Posterior cingulate gyrus (tissue), 11 donors: ENCODE results near the gene AP1S1.
A peak's percentile ranks its signal among the peaks of the same experiment; 100 is the strongest.

Experiments used
- DNase-seq, 10 donors: peaks; one replicate each; pipeline versions ENCODE4 v3.0.0 to v3.0.0-alpha.2; 2020 to 2021; ENCODE audit warnings: mixed read lengths in 3 of 10
- intact Hi-C: fragments of 100-400 bp; cut with DNase I; formaldehyde crosslinking; loops from one replicate; pipeline ENCODE4 v1.15.1; 2023

The AP1S1 gene

DNA sequence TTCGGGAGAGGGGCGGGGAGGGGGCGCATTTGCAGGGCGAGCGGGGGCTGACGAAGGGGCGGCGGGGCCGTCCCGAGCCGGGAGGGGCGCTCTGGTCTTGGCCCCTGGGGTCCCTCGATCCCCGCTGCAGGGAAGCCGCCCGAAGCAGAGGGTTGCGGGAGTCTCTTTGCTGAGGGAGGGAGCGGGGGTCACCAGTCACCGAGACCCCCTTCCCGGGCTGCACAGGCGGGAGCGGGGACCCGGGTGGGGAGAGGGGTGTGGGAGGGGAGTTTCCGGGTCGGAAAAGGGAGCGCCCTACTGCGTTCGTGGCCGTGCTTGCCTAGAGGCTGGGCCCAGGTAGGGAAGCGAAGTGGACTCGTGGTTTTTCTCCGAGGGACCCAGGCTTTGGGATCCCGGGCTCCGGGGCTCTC, 422 bp downstream of the AP1S1 start:
- DNase-seq, result peak in 1 of 10 donors; percentile 85
- intact Hi-C loops, result no loop called here

- DNase-seq, result no peak
- intact Hi-C loops, result no loop called here
Observed at GRCh38 chr7:101155303-101155702, 1.0 kb downstream of the AP1S1 start.

DNA sequence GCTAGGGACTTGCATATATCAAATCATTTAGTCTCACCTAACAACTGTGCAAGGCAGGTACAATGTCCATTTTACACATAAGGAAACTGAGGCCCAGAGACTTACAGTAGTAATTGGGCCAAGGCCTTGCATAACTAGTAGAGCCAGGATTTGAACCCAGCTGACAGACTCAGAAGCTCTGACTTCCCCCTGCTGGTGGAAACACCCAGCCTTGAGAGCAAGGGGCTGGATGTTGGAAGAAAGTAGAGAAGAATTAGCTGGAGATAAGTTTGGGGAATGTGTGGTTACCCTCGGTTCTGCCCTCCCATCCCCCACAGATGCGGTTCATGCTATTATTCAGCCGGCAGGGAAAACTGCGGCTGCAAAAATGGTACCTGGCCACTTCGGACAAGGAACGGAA, 2.0 kb downstream of the AP1S1 start:
- intact Hi-C loops, result no loop called here
- DNase-seq, result no peak

DNA sequence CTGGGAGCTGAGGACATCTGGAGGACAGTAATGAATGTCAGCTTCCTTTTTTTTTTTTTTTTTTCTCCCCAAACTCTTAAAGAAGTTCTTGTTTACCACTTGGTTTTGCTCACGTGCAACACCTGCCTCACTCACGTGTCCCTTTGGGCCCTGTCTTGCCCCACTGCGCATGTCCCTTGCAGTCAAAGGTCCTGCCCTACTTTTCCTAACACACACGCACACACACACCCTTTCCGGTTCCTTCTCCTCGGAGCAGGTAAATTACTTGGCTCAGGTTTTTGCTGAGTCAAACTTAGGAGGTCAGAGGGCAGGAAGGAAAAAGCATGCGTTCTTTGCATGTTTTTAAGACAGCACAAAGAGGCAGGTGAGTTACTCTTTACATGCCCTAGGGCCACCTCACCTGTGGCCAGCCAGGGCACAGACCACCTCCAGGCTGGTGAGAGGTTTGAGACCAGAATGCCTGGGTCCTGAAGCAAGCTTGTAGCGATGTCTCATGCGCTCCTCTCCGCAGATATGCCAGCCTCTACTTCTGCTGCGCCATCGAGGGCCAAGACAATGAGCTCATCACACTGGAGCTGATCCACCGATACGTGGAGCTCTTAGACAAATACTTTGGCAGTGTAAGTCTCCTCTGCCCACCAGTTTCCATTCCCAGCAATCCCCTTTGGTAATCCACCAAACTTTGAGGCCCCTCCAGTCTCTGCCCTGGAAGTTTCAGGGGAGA, 2.8 kb downstream of the AP1S1 start:
- peak in 2 of 10 donors; percentile 36 to 90 for DNase-seq

DNA sequence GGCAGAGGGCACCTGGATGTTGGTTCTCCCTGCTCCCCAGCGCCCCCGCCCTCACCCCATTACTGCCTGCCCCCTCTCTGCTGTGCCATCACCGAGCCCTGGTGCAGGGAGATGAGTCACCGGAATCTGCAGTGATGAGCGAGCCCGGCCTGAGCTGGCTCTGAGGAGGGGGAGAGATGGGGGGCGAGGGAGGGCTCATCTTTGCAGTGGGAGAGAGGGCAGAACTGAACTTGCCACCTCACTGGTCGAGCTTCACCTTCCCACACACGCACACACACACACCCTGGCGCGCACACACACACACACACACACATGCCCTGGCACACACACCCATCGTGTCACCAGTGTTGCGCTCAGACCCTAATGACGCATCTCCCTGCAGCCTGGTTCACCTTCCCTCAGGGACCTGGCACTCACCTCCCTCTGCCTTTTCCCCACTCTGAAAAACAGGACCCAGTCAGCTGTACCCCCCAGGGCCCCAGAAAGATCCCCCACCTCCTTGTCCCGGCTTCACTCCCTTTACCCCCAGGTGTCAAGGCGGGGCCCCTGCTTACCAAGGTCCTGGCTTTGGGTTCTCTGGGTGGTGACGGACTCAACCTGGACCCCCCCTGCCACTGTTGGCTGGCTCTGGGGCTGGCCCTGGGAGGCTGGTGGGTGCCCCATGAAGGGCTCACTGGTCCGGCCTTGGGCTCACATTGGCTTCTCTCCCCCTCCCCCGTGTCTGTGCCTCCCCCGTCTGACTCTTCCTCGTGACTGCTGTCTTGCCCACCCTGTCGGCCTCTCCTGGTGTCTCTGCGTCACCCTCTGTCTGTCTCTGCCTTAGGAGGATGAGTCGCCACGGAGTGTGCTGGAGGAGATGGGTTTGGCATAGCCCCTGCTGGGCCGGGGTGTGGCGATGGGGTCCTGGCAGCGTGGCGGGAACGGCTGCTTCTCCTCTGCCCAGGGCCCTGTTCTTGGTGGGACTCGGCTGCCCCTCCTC, 5.7 kb downstream of the AP1S1 start:
- DNase-seq, result peak in 3 of 10 donors; percentile 40 to 91 (median 62)
- intact Hi-C loops, result no loop called here

More for the DNA sequence above, 2.8 kb downstream of the AP1S1 start:
- intact Hi-C loops, result no loop called here

DNA sequence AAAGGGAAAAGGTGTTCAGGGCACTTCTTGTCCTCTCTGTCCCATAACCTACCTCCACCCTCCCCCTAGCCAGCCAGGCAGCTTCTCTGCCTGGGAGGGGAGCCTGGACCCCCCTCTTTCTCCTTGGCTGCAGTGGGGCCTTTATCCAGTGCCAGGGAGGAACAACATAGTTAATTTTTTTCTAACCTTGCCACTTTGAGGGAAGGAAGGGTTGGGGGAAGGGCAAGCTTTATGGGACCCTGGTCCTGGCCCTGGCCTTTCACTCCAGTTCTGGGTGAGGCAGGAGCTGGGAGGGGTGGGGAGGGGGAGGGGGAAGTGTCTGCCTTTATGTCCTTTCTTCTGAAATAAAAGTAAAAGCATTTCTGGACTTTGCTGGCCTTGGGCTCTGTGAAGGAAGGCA, 6.6 kb downstream of the AP1S1 start:
- intact Hi-C loops, result no loop called here
- DNase-seq, result peak in 1 of 10 donors; percentile 22

DNA sequence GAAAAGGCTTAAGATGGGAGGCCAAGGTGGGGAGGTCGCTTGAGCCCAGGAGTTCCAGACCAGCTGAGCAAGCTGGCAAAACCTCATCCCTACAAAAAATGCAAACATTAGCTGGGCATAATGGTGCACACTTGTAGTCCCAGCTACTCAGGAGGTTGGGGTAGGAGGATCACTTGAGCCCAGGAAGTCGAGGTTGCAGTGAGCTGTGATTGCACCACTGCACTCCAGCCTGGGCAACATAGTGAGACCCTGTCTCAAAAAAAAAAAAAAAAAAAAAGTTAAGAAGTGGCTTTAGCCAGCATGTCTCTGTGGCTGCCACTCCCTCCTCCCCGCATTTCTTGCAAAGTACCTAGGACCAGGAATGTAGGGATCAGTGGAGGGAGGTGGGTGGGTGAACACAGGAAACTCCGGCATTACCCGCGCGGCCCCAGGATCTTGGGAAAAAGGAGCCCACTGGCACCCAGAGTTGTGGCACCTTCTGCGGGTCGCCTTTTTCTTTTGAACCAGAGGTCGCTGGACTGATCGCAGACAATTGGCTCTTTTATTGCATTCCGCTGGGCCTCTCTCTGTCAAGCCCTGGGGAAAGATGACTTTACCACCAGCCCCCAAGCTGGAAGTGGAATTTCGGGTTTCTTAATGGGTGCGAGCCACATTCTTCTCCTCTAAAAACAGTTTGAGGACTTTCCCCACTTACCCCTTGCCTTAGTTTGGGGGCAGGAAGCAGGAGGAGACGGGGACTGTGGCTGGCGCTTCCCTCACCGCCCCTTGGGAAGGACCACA, 7.6 kb downstream of the AP1S1 start:
- peak in 1 of 10 donors; percentile 37 for DNase-seq
- intact Hi-C loops, result no loop called here

DNA sequence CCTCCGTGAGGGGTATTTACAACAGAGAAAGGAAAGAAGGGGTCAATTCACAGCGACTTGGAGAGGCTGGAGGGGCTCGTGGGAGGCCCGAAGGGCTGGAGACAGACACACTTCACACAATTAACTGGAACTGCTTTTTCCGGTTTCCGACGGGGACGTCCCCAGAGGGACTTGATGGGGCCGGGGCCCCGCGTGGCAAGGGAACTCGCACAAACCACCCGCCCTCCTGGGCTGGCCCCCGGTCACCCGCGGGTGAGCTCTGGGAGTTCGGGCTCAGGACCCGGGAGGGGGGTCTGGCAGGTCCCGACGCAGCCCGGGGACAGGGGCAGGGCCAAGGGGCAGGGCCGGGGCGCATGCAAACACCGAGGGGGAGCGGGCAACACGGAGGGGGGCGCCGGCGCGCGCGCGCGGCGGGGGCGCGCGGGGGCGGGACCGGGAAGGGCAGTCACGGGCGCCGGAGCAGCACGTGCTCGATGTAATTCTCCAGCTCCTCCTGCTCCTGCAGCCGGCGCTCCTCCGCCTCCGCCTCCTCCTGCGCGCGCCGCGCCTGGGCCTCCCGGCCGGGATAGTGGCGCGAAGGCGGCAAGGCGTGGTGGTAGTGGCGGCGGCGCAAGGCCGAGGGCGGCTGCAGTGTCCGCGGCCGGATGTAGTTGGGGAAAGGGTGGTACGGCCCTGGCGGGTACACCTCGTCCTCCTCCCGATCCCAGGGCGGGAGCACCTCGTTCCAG, 8.4 kb downstream of the AP1S1 start:
- peak in 3 of 10 donors; percentile 85 to 92 (median 85) for DNase-seq

DNA sequence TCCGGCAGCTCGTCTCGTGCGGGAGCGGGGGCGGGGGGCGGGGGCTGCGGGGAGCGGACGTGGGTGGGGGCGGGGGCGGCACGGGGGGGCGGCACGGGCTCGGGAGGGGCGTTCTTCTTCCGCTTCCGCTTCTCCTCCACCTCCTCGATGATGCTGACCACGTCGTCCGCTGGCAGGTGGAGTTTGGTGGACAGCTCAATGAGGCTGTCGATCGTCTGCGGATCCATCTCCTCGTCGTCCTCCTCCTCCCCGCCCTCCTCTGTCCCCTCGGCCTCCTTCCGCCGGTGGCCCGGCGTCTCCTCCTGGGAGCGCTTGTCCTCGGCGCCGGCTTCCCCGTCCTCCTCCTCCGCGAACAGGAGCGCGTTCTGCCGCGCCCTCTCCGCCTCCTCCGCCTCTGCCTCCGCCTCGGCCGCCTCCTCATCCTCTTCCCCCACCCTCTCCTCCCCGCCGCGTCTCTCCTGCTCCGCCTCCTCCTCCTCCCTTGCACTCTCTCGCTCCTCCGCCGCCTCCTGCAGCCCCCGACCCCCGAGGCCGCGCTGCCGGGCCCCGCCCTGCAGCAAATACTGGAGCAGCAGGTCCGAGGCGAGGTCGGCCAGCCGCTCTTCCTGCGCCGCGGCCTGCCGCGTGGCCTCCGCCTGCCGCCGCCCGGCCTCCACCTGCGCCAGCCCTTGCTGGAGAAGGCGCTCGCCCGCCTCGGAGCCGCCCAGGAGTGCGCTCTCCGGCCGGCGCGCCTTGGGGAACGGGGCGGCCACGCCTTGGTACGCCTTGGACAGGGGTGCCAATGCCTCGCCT, 9.2 kb downstream of the AP1S1 start:
- peak in 3 of 10 donors; percentile 87 to 88 (median 87) for DNase-seq
- intact Hi-C loops, result no loop called here

More for the DNA sequence above, 8.4 kb downstream of the AP1S1 start:
- intact Hi-C loops, result no loop called here

- peak in 2 of 10 donors; percentile 81 to 90 for DNase-seq
- intact Hi-C loops, result no loop called here
Observed at GRCh38 chr7:101164071-101164840, 10.0 kb downstream of the AP1S1 start.

GRCh38 chr7:101165075-101165957, 11.0 kb downstream of the AP1S1 start, which contains the start of gene VGF:
Gene VGF (minus strand): TSS chr7:101165569. CDS start chr7:101164843, 726 bp downstream.
- intact Hi-C loops, result no loop called here

DNA sequence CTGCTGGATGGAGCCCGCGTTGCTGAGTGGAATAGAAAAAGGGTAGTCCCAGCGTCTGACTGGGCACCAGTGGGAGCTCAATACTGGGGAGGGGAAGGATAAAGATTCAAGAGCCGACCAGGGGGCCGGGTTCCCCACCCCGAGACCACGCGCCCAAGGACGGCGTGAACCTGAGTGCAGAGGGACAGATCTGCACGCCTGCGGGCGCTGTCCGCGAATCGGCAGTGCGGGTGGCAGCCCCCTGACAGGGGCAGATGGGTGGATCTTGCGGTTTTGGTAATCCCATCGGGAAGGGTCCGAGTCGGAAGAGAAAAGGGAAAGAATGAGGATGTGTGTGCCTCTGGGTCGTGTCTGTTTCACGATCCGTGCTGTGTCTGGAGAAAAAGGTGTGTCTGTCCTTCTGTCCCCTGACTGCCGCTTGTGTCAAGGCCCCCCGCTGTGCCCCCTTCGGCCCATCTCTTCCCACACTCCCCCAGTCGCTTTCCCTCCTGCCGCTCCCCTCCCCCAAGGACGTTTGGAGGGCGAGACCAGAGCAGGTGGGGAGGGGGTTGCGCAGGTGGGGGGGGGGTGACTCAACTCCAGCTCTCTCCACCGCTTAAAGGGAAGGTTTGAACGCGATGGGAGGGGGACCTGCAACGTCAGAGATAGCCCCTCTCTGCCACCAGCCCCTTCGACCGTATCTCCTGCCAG, 11.8 kb downstream of the AP1S1 start:
- no peak for DNase-seq

More at GRCh38 chr7:101165075-101165957, 11.0 kb downstream of the AP1S1 start, which contains the start of gene VGF:
- peak; percentile 79 to 98 (median 88) for DNase-seq

DNA sequence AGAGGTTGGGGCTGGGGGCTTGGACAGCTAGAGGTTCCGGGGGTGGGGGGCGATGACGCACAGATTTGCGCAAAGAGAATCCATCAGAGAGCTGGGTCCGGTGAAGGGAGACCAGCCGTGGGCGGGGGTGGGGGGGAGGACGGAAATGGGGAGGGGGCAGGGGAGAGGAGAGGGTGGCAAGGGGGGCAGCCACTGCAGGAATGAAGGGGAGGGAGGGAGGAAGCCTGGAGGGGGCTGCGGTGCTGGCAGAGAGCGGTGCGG, 12.3 kb downstream of the AP1S1 start:
- DNase-seq, result no peak
- intact Hi-C loops, result no loop called here

More for the DNA sequence above, 11.8 kb downstream of the AP1S1 start:
- intact Hi-C loops, result no loop called here

DNA sequence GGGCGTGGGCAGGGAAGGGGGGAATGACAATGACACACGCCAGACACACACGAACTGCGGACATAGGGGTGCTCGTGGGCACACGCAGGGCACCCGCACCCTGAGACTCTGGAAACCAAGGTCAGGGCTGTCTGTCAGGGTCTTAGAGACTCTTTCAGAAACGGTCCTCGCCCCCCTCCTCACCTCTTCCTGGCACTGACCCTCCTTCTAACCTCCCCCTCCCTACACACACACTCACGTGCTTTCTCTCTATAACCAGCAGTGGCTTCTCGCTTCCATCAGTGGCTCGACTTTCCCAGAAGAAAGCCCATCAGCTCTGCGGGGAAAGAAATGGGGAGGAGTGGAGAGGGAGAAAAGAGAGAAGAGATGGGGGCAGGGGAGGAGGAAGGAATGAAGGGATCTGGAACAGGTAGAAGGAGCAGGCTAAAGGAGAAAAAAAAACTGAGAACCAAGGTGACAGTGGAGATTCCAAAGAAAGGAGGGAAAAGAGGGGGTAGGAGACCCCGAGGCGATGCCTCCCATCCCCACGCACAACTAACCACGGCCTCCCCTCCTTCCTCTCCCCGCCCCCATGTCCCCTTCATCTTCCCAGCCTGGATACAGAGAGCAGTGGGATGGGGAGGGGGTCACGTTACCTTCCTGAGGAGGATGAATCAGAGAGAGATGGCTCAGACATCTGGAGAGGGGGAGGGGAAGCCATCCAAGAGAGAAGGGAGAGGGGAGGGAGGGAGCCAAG, 12.8 kb downstream of the AP1S1 start:
- DNase-seq, result no peak
- intact Hi-C loops, result no loop called here

- intact Hi-C loops, result no loop called here
- no peak for DNase-seq
Observed at GRCh38 chr7:101167645-101168411, 13.6 kb downstream of the AP1S1 start.
